GM12878 (cell line): ENCODE results near the gene PCDH7.

ENCODE experiments used
- CEBPB ChIP-seq, 2 experiments: fragments of 150-350 bp in 1 of 2; IDR thresholded peaks; 2 replicates each; pipeline ENCODE4 v1.6.1; 2012 to 2014; ENCODE audit warnings: low read depth in 2 of 2, low read length in 2 of 2, borderline replicate concordance in 1 of 2, inconsistent platforms in 1 of 2
- CEBPZ ChIP-seq: fragments of 150-350 bp; IDR thresholded peaks from 2 replicates; pipeline ENCODE4 v1.6.1; 2016; ENCODE audit warnings: low read depth, low read length
- CTCF ChIP-seq, 3 experiments: IDR thresholded peaks in 2 of 3; conservative IDR thresholded peaks in 1 of 3; 2 replicates each; pipeline ENCODE4 v1.5.1; 2011; ENCODE audit warnings: low read depth in 3 of 3, low read length in 3 of 3, mild to moderate bottlenecking in 3 of 3, control low read depth in 2 of 3, moderate library complexity in 2 of 3, inconsistent platforms in 1 of 3, mixed read lengths in 1 of 3; ENCODE audit not compliant: control insufficient read depth in 2 of 3, insufficient read depth in 1 of 3; ENCODE audit errors: extremely low read depth in 1 of 3
- EP300 ChIP-seq, 2 experiments: fragments of 150-350 bp in 1 of 2; IDR thresholded peaks; 2 replicates each; pipeline ENCODE4 v1.6.1; 2011 to 2012; ENCODE audit warnings: low read depth in 2 of 2, low read length in 2 of 2, borderline replicate concordance in 1 of 2, improper control_type of control experiment in 1 of 2, inconsistent platforms in 1 of 2; ENCODE audit not compliant: control insufficient read depth in 1 of 2
- MAX ChIP-seq: IDR thresholded peaks from 2 replicates; pipeline ENCODE4 v1.6.1; 2012; ENCODE audit warnings: low read depth, low read length, improper control_type of control experiment
- MYC ChIP-seq: IDR thresholded peaks from 2 replicates; pipeline ENCODE4 v1.6.1; 2011; ENCODE audit warnings: mild to moderate bottlenecking, low read length, moderate library complexity, inconsistent platforms; ENCODE audit not compliant: insufficient read depth, insufficient replicate concordance, insufficient read length, severe bottlenecking
- TCF7 ChIP-seq: IDR thresholded peaks from 2 replicates; pipeline ENCODE4 v1.6.1; 2014; ENCODE audit warnings: antibody characterized with exemption, borderline replicate concordance
- ZBTB11 ChIP-seq: fragments of 450-650 bp; formaldehyde crosslinking; IDR thresholded peaks from 2 replicates; pipeline ENCODE4 v1.5.0; 2022; ENCODE audit warnings: mild to moderate bottlenecking, missing genetic modification characterization

GRCh38 chr4:30722359-30723200 lies 2.4 kb downstream of the PCDH7 start:
- no peak for TF ChIP-seq CTCF (IDR thresholded peaks at IDR 0.05 in 2 of 3, conservative IDR thresholded peaks at IDR 0.05 in 1 of 3; ENCODE audit: control insufficient read depth in 2 of 3, extremely low read depth in 1 of 3, insufficient read depth in 1 of 3, low read depth in 3 of 3, low read length in 3 of 3)
- TF ChIP-seq EP300 (IDR thresholded peaks at IDR 0.05; ENCODE audit: borderline replicate concordance in 1 of 2, control insufficient read depth in 1 of 2, low read depth in 2 of 2, low read length in 2 of 2): no peak
- TF ChIP-seq MAX: no peak
- no peak for TF ChIP-seq ZBTB11 (CRISPR knock-in tag)
- TF ChIP-seq TCF7: no peak
- no peak for TF ChIP-seq CEBPB (IDR thresholded peaks at IDR 0.05; ENCODE audit: borderline replicate concordance in 1 of 2, low read depth in 2 of 2, low read length in 2 of 2)
- no peak for TF ChIP-seq MYC
- TF ChIP-seq CEBPZ: no peak
